ENCODE data around the gene INTU. TPM values are rescaled to one million over a fixed set of nuclear protein-coding genes. Genes with fewer than 3 reads are reported as not detected.
"Not testable (repeated sequence)": the region's sequence is repeated elsewhere in the genome, so short reads cannot be mapped to it uniquely, and the experiment has no call there.

INTU gene
- total RNA-seq, 1 donor from 2014 or later = 14.8 TPM

GRCh38 chr4:127643791-127644190 lies 11.0 kb downstream of the INTU start:
- no peak for DNase-seq

- DNase-seq = no peak
Observed at GRCh38 chr4:127648061-127648460, 15.3 kb downstream of the INTU start.

GRCh38 chr4:127655590-127655989 lies 22.8 kb downstream of the INTU start:
- not testable (repeated sequence) for DNase-seq

GRCh38 chr4:127656047-127656680 lies 23.4 kb downstream of the INTU start:
- no peak for DNase-seq

GRCh38 chr4:127660284-127660885 lies 27.6 kb downstream of the INTU start:
- DNase-seq = no peak

GRCh38 chr4:127667116-127667515 lies 34.4 kb downstream of the INTU start:
- DNase-seq = no peak

GRCh38 chr4:127667772-127668171 lies 35.0 kb downstream of the INTU start:
- DNase-seq = peak; percentile 21

- DNase-seq = peak; percentile 5
Observed at GRCh38 chr4:127668770-127669169, 36.0 kb downstream of the INTU start.

GRCh38 chr4:127669691-127670090 lies 36.9 kb downstream of the INTU start:
- DNase-seq = no peak

- no peak for DNase-seq
Observed at GRCh38 chr4:127672111-127672510, 39.4 kb downstream of the INTU start.

- no peak for DNase-seq
Observed at GRCh38 chr4:127685292-127685691, 52.5 kb downstream of the INTU start.

- no peak for DNase-seq
Observed at GRCh38 chr4:127686658-127687057, 53.9 kb downstream of the INTU start.

GRCh38 chr4:127687580-127687979 lies 54.8 kb downstream of the INTU start:
- no peak for DNase-seq

- DNase-seq = no peak
Observed at GRCh38 chr4:127698789-127699200, 66.0 kb downstream of the INTU start.

- DNase-seq = peak; percentile 64
Observed at GRCh38 chr4:127708985-127709384, 76.2 kb downstream of the INTU start.

- no peak for DNase-seq
Observed at GRCh38 chr4:127709456-127709855, 76.7 kb downstream of the INTU start.

GRCh38 chr4:127730142-127730913 lies 97.6 kb downstream of the INTU start, which contains the start of gene SLC25A31:
TSS of gene SLC25A31 (plus strand) at chr4:127730400. CDS start at chr4:127730546, 146 bp downstream.
- DNase-seq = no peak

- DNase-seq = no peak
Observed at GRCh38 chr4:127731406-127731805, 98.6 kb downstream of the INTU start.

- peak; percentile 62 for DNase-seq
Observed at GRCh38 chr4:127732623-127733328, 100.0 kb downstream of the INTU start.

- no peak for DNase-seq
Observed at GRCh38 chr4:127734976-127735375, 102.2 kb downstream of the INTU start.

GRCh38 chr4:127737295-127737694 lies 104.5 kb downstream of the INTU start:
- DNase-seq = no peak

- no peak for DNase-seq
Observed at GRCh38 chr4:127741247-127741646, 108.5 kb downstream of the INTU start.

GRCh38 chr4:127747883-127748282 lies 115.1 kb downstream of the INTU start:
- no peak for DNase-seq

All from tongue (tissue), 2 donors.